ENCODE results near the gene KLK5. TPM values are rescaled to one million over a fixed set of nuclear protein-coding genes. Genes with fewer than 3 reads are reported as not detected.
A peak's percentile ranks its signal among the peaks of the same experiment; 100 is the strongest.

The KLK5 gene
- polyA plus RNA-seq, 1 donor (not counting 4 experiments of a cell fraction or from before 2014, with no cell fraction given), result 477 TPM

DNA sequence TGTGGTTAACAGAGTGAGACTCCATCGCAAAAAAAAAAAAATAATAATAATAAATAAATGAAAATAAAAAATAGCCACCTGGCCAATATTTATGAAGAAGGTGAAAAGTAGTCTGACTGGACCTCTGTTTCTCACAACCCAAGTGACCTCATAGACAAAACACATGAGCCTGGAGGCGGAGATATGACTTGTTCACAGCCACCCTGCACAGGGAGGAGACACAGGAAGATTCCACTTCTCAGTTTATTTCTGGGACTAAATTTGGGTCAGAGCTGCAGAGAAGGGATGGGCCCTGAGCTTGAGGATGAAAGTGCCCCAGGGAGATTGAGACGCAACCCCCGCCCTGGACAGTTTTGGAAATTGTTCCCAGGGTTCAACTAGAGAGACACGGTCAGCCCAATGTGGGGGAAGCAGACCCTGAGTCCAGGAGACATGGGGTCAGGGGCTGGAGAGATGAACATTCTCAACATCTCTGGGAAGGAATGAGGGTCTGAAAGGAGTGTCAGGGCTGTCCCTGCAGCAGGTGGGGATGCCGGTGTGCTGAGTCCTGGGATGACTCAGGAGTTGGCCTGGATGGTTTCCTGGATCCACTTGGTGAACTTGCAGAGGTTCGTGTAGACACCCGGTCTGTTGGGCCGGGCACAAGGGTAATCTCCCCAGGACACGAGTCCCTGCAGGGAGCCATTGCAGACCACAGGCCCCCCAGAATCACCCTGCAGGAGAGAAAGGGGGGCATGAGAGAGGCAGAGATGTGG is 9.6 kb downstream of the KLK5 start:
- TF ChIP-seq, protein P1, sequence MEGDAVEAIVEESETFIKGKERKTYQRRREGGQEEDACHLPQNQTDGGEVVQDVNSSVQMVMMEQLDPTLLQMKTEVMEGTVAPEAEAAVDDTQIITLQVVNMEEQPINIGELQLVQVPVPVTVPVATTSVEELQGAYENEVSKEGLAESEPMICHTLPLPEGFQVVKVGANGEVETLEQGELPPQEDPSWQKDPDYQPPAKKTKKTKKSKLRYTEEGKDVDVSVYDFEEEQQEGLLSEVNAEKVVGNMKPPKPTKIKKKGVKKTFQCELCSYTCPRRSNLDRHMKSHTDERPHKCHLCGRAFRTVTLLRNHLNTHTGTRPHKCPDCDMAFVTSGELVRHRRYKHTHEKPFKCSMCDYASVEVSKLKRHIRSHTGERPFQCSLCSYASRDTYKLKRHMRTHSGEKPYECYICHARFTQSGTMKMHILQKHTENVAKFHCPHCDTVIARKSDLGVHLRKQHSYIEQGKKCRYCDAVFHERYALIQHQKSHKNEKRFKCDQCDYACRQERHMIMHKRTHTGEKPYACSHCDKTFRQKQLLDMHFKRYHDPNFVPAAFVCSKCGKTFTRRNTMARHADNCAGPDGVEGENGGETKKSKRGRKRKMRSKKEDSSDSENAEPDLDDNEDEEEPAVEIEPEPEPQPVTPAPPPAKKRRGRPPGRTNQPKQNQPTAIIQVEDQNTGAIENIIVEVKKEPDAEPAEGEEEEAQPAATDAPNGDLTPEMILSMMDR (optimal IDR thresholded peaks at IDR 0.05 in 1 of 3, IDR thresholded peaks at IDR 0.05 in 1 of 3, conservative IDR thresholded peaks at IDR 0.05 in 1 of 3; ENCODE audit: extremely low read depth in 1 of 3, insufficient read depth in 2 of 3, low read length in 3 of 3), result no peak
- TF ChIP-seq EZH2 (IDR thresholded peaks at IDR 0.05; ENCODE audit: low read length), result no peak
- Histone ChIP-seq H3K27me3 (ENCODE audit: control insufficient read depth, extremely low read depth, insufficient read depth, low read length) (no peaks in the 10 kb centered on the region), H3K4me1 (ENCODE audit: control insufficient read depth, extremely low read depth, insufficient read depth, low read length) (peaks cover 11% of the 10 kb centered on the region), H3K9me1 (ENCODE audit: control insufficient read depth, extremely low read depth, insufficient read depth, low read length) (no peaks in the 10 kb centered on the region), H2AFZ (ENCODE audit: control insufficient read depth, low read length) (no peak overlapping the region), H4K20me1 (ENCODE audit: control insufficient read depth, extremely low read depth, insufficient read depth, low read length) (no peaks in the 10 kb centered on the region), H3K9me3 (ENCODE audit: control insufficient read depth, low read depth, low read length) (no peaks in the 10 kb centered on the region), H3K27ac (ENCODE audit: control insufficient read depth, insufficient read depth, low read length) (peak overlapping the region; percentile 80), H3K4me3 (ENCODE audit: control insufficient read depth in 2 of 3, extremely low read depth in 1 of 3, insufficient read depth in 2 of 3, low read depth in 1 of 3, low read length in 3 of 3) (peak overlapping the region in 2 of 3 experiments; percentile 19 to 25), H3K36me3 (ENCODE audit: control insufficient read depth in 2 of 2, extremely low read depth in 1 of 2, insufficient read depth in 2 of 2, low read length in 2 of 2) (peaks cover 4 to 5% of the 10 kb centered on the region in 2 experiments), H3K4me2 (ENCODE audit: control insufficient read depth, extremely low read depth, insufficient read depth, low read depth, low read length) (peak overlapping the region; percentile 71), H3K79me2 (ENCODE audit: control insufficient read depth, insufficient read depth, low read length) (no peaks in the 10 kb centered on the region), H3K9ac (ENCODE audit: control insufficient read depth, extremely low read depth, insufficient read depth, low read length) (peak overlapping the region; percentile 56)
- DNase-seq (ENCODE audit: low read depth, low spot score) (no peak), FAIRE-seq (peak; percentile 74)
- dilution Hi-C loops (cut with MboI; ENCODE audit: extremely low pct_ligation_motif_present, low sequenced_read_pairs), result no loop called here

DNA sequence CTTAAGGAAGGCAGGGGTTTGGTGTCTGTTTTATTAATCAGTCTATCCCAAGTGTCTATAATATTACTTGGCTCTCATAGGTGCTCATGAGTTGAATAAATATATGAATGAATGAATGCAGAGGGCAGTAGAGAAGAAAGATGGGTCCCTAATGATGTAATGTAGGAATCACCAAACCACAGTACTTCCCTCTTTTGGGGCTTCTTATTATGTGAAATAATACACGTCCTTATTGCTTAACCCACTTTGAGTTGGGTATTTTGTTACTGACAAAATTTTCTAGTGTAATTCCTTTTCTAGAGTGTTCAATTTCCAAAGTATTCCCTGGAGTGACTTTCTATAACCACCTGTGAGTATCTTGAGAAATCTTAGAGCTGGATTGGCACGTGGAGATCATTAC is 13.2 kb downstream of the KLK5 start:
- Histone ChIP-seq H3K27ac (ENCODE audit: control insufficient read depth, insufficient read depth, low read length) (no peak overlapping the region), H4K20me1 (ENCODE audit: control insufficient read depth, extremely low read depth, insufficient read depth, low read length) (no peaks in the 10 kb centered on the region), H3K36me3 (ENCODE audit: control insufficient read depth in 2 of 2, extremely low read depth in 1 of 2, insufficient read depth in 2 of 2, low read length in 2 of 2) (no peaks in the 10 kb centered on the region), H3K27me3 (ENCODE audit: control insufficient read depth, extremely low read depth, insufficient read depth, low read length) (no peaks in the 10 kb centered on the region), H2AFZ (ENCODE audit: control insufficient read depth, low read length) (no peak overlapping the region), H3K4me2 (ENCODE audit: control insufficient read depth, extremely low read depth, insufficient read depth, low read depth, low read length) (no peak overlapping the region), H3K9me1 (ENCODE audit: control insufficient read depth, extremely low read depth, insufficient read depth, low read length) (no peaks in the 10 kb centered on the region), H3K4me3 (ENCODE audit: control insufficient read depth in 2 of 3, extremely low read depth in 1 of 3, insufficient read depth in 2 of 3, low read depth in 1 of 3, low read length in 3 of 3) (no peak overlapping the region), H3K9me3 (ENCODE audit: control insufficient read depth, low read depth, low read length) (no peaks in the 10 kb centered on the region), H3K4me1 (ENCODE audit: control insufficient read depth, extremely low read depth, insufficient read depth, low read length) (peaks cover 21% of the 10 kb centered on the region), H3K79me2 (ENCODE audit: control insufficient read depth, insufficient read depth, low read length) (no peaks in the 10 kb centered on the region), H3K9ac (ENCODE audit: control insufficient read depth, extremely low read depth, insufficient read depth, low read length) (no peak overlapping the region)
- dilution Hi-C loops (cut with MboI; ENCODE audit: extremely low pct_ligation_motif_present, low sequenced_read_pairs), result no loop called here
- TF ChIP-seq EZH2 (IDR thresholded peaks at IDR 0.05; ENCODE audit: low read length), result no peak
- TF ChIP-seq, protein P1 (optimal IDR thresholded peaks at IDR 0.05 in 1 of 3, IDR thresholded peaks at IDR 0.05 in 1 of 3, conservative IDR thresholded peaks at IDR 0.05 in 1 of 3; ENCODE audit: extremely low read depth in 1 of 3, insufficient read depth in 2 of 3, low read length in 3 of 3), result no peak
- no peak for DNase-seq (ENCODE audit: low read depth, low spot score)
- no peak for FAIRE-seq

Data from keratinocyte (primary cell).